ENCODE measurements around the gene GTF2H3. TPM values are rescaled to one million over a fixed set of nuclear protein-coding genes. Genes with fewer than 3 reads are reported as not detected.
A peak's percentile ranks its signal among the peaks of the same experiment; 100 is the strongest.

GTF2H3 gene
- total and polyA plus RNA-seq, 9 of the 15 experiments (the other 6 are each of a cell fraction or from before 2014, with no cell fraction given): 22.7 to 99.7 (median 49.6) TPM

DNA sequence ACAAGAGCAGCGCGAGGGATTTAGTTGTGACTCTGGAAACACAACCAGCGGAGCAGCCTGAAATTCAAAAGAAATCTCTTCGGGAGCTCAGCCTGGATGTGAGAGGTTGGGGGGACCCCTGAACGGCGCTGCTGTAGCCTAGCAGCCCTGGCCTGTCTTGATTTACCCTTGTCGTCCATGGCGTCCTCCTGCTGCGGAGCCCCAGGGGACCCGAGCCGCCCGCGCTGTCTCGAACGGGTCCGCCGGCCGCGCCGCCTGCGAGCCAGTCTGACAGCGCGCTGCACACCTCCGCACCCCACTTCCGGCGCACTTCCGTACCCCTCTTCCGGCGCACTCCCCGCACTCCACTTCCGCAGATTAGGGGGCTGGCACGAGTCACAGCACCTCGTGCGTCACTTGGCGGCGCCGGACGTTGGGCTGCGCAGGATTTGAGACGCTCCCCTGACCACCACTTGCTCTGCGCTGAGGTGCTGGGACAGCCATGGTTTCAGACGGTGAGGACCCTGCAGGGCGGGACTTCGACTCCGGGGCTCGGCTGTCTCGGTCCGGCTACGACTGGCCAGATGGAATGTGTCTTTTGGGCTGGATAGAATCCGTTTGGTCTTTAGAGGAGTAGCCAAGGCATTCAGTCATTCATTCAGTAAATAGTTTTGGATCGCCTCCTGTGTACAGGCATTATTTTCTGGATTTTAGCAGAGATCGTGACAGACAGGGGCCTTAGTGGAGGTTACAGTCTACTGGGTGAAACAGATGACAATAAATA, at the start of gene GTF2H3, which contains the start of gene EIF2B1 (continued):
- TF ChIP-seq CC2D1A (IDR thresholded peaks at IDR 0.05) (no peak; the same call in 1 of the 2 replicates), ZNF644 (tag; IDR thresholded peaks at IDR 0.05; ENCODE audit: low read depth) (no peak), ESRRA (IDR thresholded peaks at IDR 0.05; ENCODE audit: borderline replicate concordance, low read depth) (peak; percentile 83; the same call in 1 of the 2 replicates), SRSF1 (IDR thresholded peaks at IDR 0.05; ENCODE audit: low read depth, low read length) (no peak), SMARCB1 (IDR thresholded peaks at IDR 0.05; ENCODE audit: insufficient read length, low read depth) (no peak), IFI16 (CRISPR knock-in tag; IDR thresholded peaks at IDR 0.05) (no peak), CBX3 (IDR thresholded peaks at IDR 0.05; ENCODE audit: borderline replicate concordance in 1 of 2, low read length in 2 of 2) (peak in 1 of 2 experiments; percentile 48; a peak in 1 of 3 replicates), ZNF184 (CRISPR knock-in tag; IDR thresholded peaks at IDR 0.05) (no peak), BCOR (IDR thresholded peaks at IDR 0.05) (no peak), CBX8 (IDR thresholded peaks at IDR 0.05; ENCODE audit: borderline replicate concordance, extremely low read depth, low read depth, low read length, poor library complexity, severe bottlenecking) (no peak), MAFK (IDR thresholded peaks at IDR 0.05; ENCODE audit: low read length) (peak; percentile 33; the same call in 1 of the 2 replicates), ZNF431 (CRISPR knock-in tag; IDR thresholded peaks at IDR 0.05) (no peak), MCM7 (IDR thresholded peaks at IDR 0.05) (no peak), MYBL2 (IDR thresholded peaks at IDR 0.05; ENCODE audit: low read depth) (no peak), MYBL2 (CRISPR knock-in tag; IDR thresholded peaks at IDR 0.05; ENCODE audit: borderline replicate concordance) (no peak), TAL1 (IDR thresholded peaks at IDR 0.05) (no peak), MEF2D (tag; conservative IDR thresholded peaks at IDR 0.05; ENCODE audit: low read depth) (no peak), NR4A1 (CRISPR knock-in tag; IDR thresholded peaks at IDR 0.05) (no peak), NR4A1 (tag; IDR thresholded peaks at IDR 0.05) (no peak), MED1 (CRISPR knock-in tag; IDR thresholded peaks at IDR 0.05; ENCODE audit: borderline replicate concordance) (no peak), RBM22 (IDR thresholded peaks at IDR 0.05; ENCODE audit: low read depth, low read length, poor library complexity, severe bottlenecking) (no peak), ZNF175 (CRISPR knock-in tag; IDR thresholded peaks at IDR 0.05; ENCODE audit: low read depth) (no peak; the same call in 1 of the 2 replicates), CBFA2T2 (conservative IDR thresholded peaks at IDR 0.05) (no peak), ZNF121 (CRISPR knock-in tag; conservative IDR thresholded peaks at IDR 0.05) (no peak), ZFP36 (IDR thresholded peaks at IDR 0.05; ENCODE audit: low read depth, low read length, partially characterized antibody) (no peak)
- TF ChIP-seq, protein P1, sequence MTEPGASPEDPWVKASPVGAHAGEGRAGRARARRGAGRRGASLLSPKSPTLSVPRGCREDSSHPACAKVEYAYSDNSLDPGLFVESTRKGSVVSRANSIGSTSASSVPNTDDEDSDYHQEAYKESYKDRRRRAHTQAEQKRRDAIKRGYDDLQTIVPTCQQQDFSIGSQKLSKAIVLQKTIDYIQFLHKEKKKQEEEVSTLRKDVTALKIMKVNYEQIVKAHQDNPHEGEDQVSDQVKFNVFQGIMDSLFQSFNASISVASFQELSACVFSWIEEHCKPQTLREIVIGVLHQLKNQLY (CRISPR knock-in tag; conservative IDR thresholded peaks at IDR 0.05): no peak
- TF ChIP-seq, protein P2, sequence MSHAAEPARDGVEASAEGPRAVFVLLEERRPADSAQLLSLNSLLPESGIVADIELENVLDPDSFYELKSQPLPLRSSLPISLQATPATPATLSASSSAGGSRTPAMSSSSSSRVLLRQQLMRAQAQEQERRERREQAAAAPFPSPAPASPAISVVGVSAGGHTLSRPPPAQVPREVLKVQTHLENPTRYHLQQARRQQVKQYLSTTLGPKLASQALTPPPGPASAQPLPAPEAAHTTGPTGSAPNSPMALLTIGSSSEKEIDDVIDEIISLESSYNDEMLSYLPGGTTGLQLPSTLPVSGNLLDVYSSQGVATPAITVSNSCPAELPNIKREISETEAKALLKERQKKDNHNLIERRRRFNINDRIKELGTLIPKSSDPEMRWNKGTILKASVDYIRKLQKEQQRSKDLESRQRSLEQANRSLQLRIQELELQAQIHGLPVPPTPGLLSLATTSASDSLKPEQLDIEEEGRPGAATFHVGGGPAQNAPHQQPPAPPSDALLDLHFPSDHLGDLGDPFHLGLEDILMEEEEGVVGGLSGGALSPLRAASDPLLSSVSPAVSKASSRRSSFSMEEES (CRISPR knock-in tag; IDR thresholded peaks at IDR 0.05): no peak
- TF ChIP-seq, protein P3, sequence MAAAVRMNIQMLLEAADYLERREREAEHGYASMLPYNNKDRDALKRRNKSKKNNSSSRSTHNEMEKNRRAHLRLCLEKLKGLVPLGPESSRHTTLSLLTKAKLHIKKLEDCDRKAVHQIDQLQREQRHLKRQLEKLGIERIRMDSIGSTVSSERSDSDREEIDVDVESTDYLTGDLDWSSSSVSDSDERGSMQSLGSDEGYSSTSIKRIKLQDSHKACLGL (CRISPR knock-in tag; IDR thresholded peaks at IDR 0.05; ENCODE audit: borderline replicate concordance, poor library complexity, severe bottlenecking): peak; percentile 93

All from K562 (cell line).